GM19351 (cell line): ENCODE results near the gene SAPCD2.

Experiments used
- ATAC-seq: cut with Tn5 transposase; IDR thresholded peaks from one replicate; pipeline ENCODE4 v1.9.1; 2021; ENCODE audit warnings: mild to moderate bottlenecking, moderate library complexity; ENCODE audit not compliant: unreplicated experiment

SAPCD2 gene

GRCh38 chr9:137082925-137083290 lies 12.6 kb upstream of the SAPCD2 start:
- no peak for ATAC-seq

GRCh38 chr9:137082222-137082924 lies 12.0 kb upstream of the SAPCD2 start:
- ATAC-seq = no peak

DNA sequence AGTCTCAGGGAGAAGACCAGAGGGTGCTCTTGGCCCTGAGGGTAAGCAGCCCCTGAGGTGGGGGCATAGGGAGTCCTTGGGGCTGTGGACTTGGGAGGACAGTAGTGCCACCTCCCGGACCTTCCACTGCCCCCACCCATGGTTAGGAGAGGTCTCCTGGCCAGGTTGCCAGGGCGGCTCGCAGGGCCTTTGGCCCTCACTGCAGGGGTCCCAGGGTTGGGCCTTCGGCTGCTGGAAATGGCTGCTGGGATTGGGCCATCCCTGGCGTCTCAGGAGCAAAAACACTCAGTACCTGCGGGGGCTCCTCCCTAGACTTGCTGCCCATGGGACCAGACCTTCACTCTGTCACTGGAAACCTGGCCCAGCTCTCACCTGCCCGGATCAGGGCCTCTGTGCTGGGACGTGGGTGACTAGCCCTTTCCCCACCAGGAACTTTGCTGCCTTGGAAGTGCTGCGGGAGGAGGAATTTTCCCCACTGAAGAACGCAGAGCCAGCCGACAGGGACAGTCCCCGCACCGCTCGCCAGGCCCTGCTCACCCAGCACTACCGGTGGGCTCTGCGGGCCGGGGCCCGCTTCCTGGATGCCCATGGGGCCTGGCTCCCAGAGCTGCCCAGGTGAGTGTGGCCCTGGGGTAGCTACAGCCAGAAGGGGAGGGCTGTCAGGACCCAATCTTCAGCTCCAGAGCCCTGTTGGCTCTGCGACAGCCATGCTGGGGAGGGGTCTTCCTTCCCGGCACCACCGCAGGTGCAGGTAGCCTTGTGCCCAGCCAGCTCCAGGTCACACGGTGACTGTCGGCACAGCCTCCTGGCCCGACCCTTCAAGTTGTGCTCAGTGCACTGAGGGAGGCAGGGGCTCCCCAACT lies 10.1 kb upstream of the SAPCD2 start:
- ATAC-seq = no peak

DNA sequence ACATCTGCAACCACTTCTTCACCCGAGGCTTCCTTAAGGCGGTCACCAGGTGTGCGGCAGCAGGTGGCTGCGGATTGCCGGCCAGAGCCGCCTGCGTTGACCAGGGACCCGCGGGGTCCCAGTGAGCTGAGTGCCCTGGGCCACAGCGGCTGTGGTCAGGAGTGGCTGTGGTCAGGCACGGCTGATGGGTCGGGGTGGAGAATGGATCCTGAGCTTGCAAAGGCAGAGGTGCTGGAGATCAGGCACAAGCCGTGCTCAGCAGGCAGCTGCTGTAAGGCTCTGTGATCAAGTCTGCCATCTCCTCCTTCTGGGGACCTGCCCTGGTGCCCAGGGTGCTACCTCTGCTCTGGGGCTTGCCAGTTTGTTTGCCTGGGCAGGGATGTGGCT lies 9.0 kb upstream of the SAPCD2 start:
- ATAC-seq = no peak

DNA sequence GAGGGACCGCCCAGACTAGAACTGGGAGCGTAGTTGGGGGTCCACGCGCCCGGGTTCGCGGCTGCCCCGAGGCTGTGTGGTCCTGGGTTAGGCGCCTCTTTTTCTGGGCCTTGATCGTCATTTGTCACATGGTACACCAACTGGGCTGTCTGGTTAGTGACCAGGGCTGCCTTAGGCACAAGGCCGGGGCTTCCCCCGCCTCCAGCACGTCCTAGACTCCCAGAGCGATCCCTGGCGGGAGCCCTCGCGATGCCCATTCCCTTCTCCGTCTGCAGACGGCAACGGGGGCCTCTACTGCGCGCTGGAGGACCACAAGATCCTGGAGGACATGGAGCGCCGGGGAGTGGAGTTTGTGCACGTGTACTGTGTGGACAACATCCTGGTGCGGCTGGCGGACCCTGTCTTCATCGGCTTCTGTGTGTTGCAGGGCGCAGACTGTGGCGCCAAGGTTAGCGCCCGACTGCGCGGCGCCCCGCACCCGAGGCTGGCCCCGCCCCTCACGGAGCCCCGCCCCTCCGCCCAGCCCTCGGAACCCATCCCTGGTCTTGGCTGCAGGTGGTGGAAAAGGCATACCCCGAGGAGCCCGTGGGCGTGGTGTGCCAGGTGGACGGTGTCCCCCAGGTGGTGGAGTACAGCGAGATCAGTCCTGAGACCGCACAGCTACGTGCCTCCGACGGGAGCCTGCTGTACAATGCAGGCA lies 8.5 kb upstream of the SAPCD2 start:
- ATAC-seq = no peak

- peak; percentile 32 for ATAC-seq
These were observed 7.7 kb upstream of the SAPCD2 start for GRCh38 chr9:137077758-137078693.

DNA sequence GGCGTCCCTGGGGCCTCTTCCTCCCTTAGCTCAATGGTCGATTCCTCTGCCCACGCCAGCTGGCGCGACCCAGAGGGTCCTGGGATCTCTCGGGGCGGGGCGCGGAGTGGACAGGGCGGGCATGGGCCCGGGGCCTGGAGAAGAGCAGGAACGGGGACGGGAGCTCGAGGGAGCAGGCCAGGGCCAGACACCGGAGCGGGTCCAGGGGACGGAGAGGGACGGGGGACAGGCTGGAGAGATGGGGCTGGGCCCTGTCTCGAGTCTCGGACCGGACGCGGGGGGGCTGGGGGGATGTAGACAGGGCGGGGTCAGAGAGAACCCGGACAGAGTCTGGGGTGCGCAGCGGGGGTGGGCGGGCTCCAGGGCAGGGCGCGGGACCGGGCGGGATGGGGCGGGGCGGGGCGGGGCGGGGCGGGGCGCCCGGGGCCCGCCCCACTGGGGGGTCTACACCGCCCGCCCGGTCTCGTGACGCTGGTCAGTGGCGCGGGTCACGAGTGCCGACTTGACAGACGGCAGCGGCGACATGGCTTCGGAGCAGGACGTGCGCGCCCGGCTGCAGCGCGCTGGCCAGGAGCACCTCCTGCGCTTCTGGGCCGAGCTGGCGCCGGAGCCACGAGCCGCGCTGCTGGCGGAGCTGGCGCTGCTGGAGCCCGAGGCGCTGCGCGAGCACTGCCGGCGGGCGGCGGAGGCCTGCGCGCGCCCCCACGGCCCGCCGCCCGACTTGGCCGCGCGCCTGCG lies 6.8 kb upstream of the SAPCD2 start, which contains the start of gene UAP1L1:
UAP1L1 (plus strand) TSS at position 508 of the 738 bp plus-strand sequence; CDS start at position 524, 16 bp downstream.
- ATAC-seq = peak; percentile 58

GRCh38 chr9:137076636-137077009 lies 6.3 kb upstream of the SAPCD2 start:
- no peak for ATAC-seq

DNA sequence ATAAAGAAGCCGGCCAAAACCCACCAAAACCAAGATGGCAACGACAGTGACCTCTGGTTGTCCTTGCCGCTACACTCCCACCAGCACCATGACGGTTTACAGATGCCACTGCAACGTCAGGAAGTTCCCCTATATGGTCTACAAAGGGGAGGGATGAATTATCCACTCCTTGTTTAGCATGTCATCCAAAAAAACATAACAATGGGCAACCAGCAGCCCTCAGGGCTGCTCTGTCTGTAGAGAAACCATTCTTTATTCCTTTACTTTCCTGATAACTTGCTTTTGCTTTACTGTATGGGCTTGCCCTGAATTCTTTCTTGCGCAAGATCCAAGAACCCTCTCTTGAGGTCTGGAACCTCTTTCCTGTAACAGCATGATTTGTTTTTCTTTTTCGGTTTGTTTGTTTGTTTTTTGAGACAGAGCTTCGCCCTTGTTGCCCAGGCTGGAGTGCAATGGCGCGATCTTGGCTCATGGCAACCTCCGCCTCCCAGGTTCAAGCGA lies 5.0 kb upstream of the SAPCD2 start:
- no peak for ATAC-seq

- ATAC-seq = no peak
These were observed 4.4 kb upstream of the SAPCD2 start for GRCh38 chr9:137074657-137075274.

DNA sequence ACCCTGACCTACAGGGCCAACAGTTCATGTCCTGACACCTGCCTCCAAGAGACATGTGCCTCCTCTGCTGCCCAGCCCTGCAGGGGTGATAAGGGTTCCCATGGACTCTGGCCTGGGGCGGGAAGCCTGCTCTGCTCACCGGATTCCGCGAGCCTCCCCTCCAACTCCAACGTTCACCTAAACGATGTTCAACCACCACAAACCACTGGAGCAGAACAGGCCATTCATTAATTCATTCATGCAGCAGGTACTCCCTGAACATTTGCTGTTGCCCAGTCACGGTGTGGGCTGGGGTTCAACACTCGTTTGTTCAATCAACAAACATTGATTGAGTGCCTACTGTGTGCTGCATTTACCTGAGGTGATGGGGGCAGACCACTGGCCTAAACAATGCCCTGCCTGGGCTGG lies 3.6 kb upstream of the SAPCD2 start:
- no peak for ATAC-seq

GRCh38 chr9:137071282-137071681 lies 925 bp upstream of the SAPCD2 start:
- no peak for ATAC-seq

DNA sequence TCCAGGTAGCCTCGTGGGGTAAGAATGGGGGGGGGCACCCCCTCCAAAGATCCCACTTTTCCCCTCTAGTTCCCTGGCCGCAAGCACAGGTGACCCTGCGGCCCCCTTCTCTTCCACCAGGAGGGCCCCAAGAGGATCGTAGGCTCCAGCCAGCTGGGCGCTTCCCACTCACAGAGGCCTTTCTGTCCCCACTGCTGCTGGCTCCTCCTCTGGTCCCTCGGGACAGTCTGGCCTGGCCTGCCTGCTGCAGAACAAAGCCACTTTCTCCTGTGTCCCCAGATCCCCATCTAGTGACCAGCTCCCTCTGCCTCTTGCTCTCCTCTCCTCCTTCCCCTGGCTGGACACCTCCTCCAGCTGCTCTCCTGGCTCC lies 534 bp upstream of the SAPCD2 start:
- ATAC-seq = no peak

- ATAC-seq = peak; percentile 8
These were observed 757 bp downstream of the SAPCD2 start for GRCh38 chr9:137069508-137070091.

GRCh38 chr9:137068539-137069507 lies 1.5 kb downstream of the SAPCD2 start:
- ATAC-seq = no peak

DNA sequence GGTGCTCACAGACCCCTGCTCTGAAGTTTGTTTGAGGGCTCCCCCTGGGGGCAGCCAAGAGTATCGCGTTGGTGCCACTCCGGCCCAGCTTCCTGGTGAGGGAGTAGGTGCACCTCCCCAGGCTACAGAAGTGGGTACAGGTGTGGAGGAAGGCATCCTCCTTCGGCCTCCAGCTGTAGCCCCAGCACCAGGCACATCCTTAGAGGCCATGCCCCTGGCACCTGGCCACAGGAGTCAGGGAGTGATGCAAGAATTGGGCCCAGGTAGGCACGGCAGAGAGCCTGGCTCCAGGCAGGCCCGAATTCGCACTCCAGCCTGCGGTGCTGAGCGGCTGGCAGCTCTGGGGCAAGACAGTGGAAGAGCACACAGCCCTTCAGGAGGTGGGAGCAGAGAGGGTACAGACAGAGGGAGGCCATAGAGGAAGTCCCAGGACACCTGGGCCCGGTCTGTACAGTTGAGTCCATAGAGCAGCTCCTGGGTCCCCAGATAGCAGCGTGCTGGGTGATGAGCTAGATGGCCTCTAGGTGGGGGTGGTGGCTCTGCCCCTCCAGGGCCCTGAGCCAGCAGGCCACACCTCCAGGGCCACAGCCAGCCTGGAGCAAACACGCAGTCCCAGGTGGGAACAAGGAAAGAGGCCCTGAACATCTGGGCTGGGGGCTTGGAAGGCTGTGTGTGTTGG lies 2.4 kb downstream of the SAPCD2 start:
- ATAC-seq = peak; percentile 31
